ENCODE measurements around the gene TMEM238.

TMEM238 gene

DNA sequence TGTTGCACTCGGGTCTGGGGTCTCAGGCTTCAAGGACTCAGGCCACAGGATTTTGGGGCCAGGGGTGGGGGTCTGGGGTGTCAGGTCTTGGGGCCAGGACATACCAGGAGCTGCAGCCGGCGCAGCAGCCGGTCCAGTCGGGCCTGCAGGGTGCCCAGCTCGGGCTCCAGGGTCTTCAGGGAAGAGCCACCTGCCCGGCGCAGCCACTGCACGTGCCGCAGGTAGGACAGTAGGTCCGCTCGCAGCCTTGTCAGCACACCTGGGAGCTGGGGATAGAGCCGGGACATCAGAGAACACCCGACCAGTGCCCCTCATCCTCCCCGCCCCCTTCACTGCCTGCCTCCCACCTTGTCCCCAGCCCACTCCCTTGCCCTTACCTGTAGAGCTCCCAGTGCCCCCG, 16.0 kb downstream of the TMEM238 start:
- CTCF ChIA-PET: no interaction called here
- POLR2A ChIA-PET: interaction anchor here (1.5 to 2.0 kb wide), 3 partner anchors 29 to 39 kb away, joined by 3 to 8 read pairs (median 7); partner anchors contain the start of gene UBE2S
- no peak for DNase-seq (ENCODE audit: extremely low spot score)
- TF ChIP-seq CTBP1 (IDR thresholded peaks at IDR 0.05; ENCODE audit: borderline replicate concordance) (no peak), NFRKB (IDR thresholded peaks at IDR 0.05) (no peak), FOXK2 (IDR thresholded peaks at IDR 0.05) (no peak), ELF4 (IDR thresholded peaks at IDR 0.05) (no peak), FOXA1 (IDR thresholded peaks at IDR 0.05) (no peak), LEF1 (IDR thresholded peaks at IDR 0.05; ENCODE audit: borderline replicate concordance) (no peak), PKNOX1 (IDR thresholded peaks at IDR 0.05) (no peak), ZNF384 (IDR thresholded peaks at IDR 0.05) (no peak)

DNA sequence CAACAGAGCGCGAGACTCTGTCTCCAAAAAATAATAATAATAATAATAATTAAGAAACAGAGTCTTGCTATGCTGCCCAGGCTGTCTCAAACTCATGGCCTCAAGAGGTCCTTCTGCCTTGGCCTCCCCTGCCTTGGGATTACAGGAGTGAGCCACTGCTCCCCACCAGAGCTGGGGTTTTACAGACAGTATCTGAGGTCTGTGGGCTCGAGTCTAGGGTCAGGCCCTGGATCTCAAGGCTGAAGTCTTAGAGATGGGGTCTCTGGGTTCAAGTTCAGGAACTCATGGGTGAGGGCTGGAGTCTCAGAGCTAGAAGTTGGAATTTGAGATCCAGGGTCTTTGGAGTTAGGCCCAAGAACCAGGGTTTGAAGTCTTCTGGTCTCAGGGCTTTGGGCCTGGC, 17.3 kb downstream of the TMEM238 start:
- ChIA-PET POLR2A (interaction anchor here (0.9 kb wide), 1 partner anchor 27 kb away, joined by 3 read pairs; the partner anchor contains the start of gene KMT5C), CTCF (no interaction called here)
- DNase-seq (ENCODE audit: extremely low spot score): no peak
- TF ChIP-seq L3MBTL2 (conservative IDR thresholded peaks at IDR 0.05) (no peak), TARDBP (IDR thresholded peaks at IDR 0.05) (no peak), SUZ12 (IDR thresholded peaks at IDR 0.05) (no peak), FOXM1 (IDR thresholded peaks at IDR 0.05; ENCODE audit: borderline replicate concordance) (no peak), ELF4 (IDR thresholded peaks at IDR 0.05) (no peak), LEF1 (IDR thresholded peaks at IDR 0.05; ENCODE audit: borderline replicate concordance) (no peak), FOXK2 (IDR thresholded peaks at IDR 0.05) (no peak), ZNF384 (IDR thresholded peaks at IDR 0.05) (no peak)

GRCh38 chr19:55365964-55366363, 18.1 kb downstream of the TMEM238 start:
- DNase-seq (ENCODE audit: extremely low spot score): no peak
- no peak for TF ChIP-seq BHLHE40 (IDR thresholded peaks at IDR 0.05; ENCODE audit: borderline replicate concordance)
- no peak for TF ChIP-seq HDGF (IDR thresholded peaks at IDR 0.05; ENCODE audit: borderline replicate concordance)
- no peak for TF ChIP-seq PKNOX1 (IDR thresholded peaks at IDR 0.05)
- no peak for TF ChIP-seq LEF1 (IDR thresholded peaks at IDR 0.05; ENCODE audit: borderline replicate concordance)
- no peak for TF ChIP-seq CTBP1 (IDR thresholded peaks at IDR 0.05; ENCODE audit: borderline replicate concordance)
- no peak for TF ChIP-seq NFRKB (IDR thresholded peaks at IDR 0.05)
- TF ChIP-seq ZNF384 (IDR thresholded peaks at IDR 0.05): no peak
- no peak for TF ChIP-seq SUZ12 (IDR thresholded peaks at IDR 0.05)
- TF ChIP-seq ARNT (IDR thresholded peaks at IDR 0.05): no peak
- TF ChIP-seq FOXA1 (IDR thresholded peaks at IDR 0.05): no peak
- TF ChIP-seq FOXM1 (IDR thresholded peaks at IDR 0.05; ENCODE audit: borderline replicate concordance): no peak
- no peak for TF ChIP-seq TARDBP (IDR thresholded peaks at IDR 0.05)
- TF ChIP-seq SP1 (IDR thresholded peaks at IDR 0.05): no peak
- TF ChIP-seq L3MBTL2 (conservative IDR thresholded peaks at IDR 0.05): no peak
- TF ChIP-seq FOXK2 (IDR thresholded peaks at IDR 0.05): no peak
- TF ChIP-seq ELF4 (IDR thresholded peaks at IDR 0.05): no peak
- CTCF ChIA-PET: no interaction called here
- POLR2A ChIA-PET: interaction anchor here (0.9 kb wide), 1 partner anchor 26 kb away, joined by 3 read pairs; the partner anchor contains the start of gene KMT5C

- no peak for DNase-seq (ENCODE audit: extremely low spot score)
- ChIA-PET CTCF (no interaction called here), POLR2A (no interaction called here)
- TF ChIP-seq LEF1 (IDR thresholded peaks at IDR 0.05; ENCODE audit: borderline replicate concordance) (no peak), SUZ12 (IDR thresholded peaks at IDR 0.05) (no peak), SP1 (IDR thresholded peaks at IDR 0.05) (no peak), TARDBP (IDR thresholded peaks at IDR 0.05) (no peak), L3MBTL2 (conservative IDR thresholded peaks at IDR 0.05) (no peak), ZNF384 (IDR thresholded peaks at IDR 0.05) (no peak), HDGF (IDR thresholded peaks at IDR 0.05; ENCODE audit: borderline replicate concordance) (no peak), ARNT (IDR thresholded peaks at IDR 0.05) (no peak), CTBP1 (IDR thresholded peaks at IDR 0.05; ENCODE audit: borderline replicate concordance) (no peak), NFRKB (IDR thresholded peaks at IDR 0.05) (no peak), BHLHE40 (IDR thresholded peaks at IDR 0.05; ENCODE audit: borderline replicate concordance) (no peak), FOXA1 (IDR thresholded peaks at IDR 0.05) (no peak), FOXK2 (IDR thresholded peaks at IDR 0.05) (no peak), ELF4 (IDR thresholded peaks at IDR 0.05) (no peak), FOXM1 (IDR thresholded peaks at IDR 0.05; ENCODE audit: borderline replicate concordance) (no peak), PKNOX1 (IDR thresholded peaks at IDR 0.05) (no peak)
Measured at GRCh38 chr19:55365245-55365644, 18.8 kb downstream of the TMEM238 start.

DNA sequence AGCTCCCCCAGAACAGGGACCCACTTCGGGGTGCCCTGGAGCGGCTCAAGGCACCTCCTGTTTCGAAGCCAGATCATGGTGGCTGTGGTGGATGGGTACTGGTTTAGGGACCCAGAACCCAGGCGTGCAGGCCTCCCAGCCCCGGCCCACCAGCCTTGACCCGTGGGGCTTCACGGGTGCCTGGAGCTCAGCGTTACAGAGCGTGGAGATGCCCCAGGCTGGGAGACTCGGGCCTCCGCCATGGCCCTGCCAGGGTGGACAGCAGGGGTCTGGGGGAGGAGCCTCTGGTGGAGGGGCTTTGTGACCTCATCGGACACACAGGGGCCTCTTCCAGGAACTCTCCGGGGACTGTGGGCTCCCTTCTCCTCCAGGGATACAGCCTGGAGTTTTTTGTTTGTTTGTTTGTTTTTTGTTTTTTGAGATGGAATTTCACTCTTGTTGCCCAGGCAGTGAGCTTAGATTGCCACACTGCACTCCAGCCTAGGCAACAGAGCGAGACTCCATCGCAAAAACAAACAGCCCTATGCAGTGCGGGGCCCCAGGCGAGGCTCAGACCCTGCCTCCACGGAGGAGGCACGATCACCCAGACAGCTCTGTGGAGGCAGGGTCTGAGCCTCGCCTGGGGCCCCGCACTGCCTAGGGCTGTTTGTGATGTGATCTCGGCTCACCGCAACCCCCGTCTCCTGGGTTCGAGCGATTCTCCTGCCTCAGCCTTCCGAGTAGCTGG, 20.9 kb downstream of the TMEM238 start, which contains the start of gene GARIN5B:
Gene GARIN5B, minus strand, starts transcription at position 271 of the 727 bp plus-strand sequence. Its CDS starts 194 bp downstream, at position 77.
- ChIA-PET CTCF (no interaction called here), POLR2A (interaction anchor here (1.0 to 1.1 kb wide), 2 partner anchors 13 to 40 kb away, joined by 3 read pairs; no protein-coding TSS in a partner anchor)
- no peak for DNase-seq (ENCODE audit: extremely low spot score)
- TF ChIP-seq FOXA1 (IDR thresholded peaks at IDR 0.05) (no peak), L3MBTL2 (conservative IDR thresholded peaks at IDR 0.05) (no peak), HDGF (IDR thresholded peaks at IDR 0.05; ENCODE audit: borderline replicate concordance) (no peak), ELF4 (IDR thresholded peaks at IDR 0.05) (no peak), TARDBP (IDR thresholded peaks at IDR 0.05) (no peak), NFRKB (IDR thresholded peaks at IDR 0.05) (no peak), LEF1 (IDR thresholded peaks at IDR 0.05; ENCODE audit: borderline replicate concordance) (no peak), SP1 (IDR thresholded peaks at IDR 0.05) (no peak), SUZ12 (IDR thresholded peaks at IDR 0.05) (no peak), ZNF384 (IDR thresholded peaks at IDR 0.05) (no peak), FOXK2 (IDR thresholded peaks at IDR 0.05) (no peak)
